ENCODE data around the gene CPED1.

The CPED1 gene

DNA sequence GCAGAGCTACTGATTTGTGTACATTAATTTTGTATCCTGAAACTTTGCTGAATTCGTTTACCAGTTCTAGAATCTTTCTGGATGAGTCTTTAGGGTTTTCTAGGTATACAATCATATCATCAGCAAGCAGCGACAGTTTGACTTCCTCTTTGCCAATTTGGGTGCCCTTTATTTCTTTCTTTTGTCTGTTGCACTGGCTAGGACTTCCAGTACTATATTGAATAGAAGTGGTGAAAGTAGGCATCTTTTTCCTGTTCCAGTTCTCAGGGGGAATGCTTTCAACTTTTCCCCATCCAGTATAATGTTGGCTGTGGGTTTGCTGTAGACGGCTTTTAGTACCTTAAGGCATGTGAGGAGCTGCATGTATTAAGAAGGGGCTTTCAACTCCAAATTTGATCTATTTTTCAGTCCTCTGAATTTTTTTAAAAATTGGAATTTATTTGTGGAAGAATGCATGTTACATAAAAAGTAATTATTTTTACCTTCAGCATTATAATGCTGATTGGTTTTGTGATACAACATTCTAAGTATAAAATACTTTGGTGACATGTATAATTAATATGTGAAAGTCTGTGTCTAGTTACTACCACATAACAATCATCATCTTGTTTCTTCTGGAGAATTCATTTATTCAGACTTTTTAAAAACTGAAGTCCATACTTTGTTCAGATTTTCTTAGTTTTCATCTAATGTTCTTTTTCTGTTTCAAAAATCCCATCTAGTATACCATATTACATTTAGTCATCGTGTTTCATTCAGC lies 49.6 kb downstream of the CPED1 start:
- no peaks in the 10 kb centered on the region for H3K9me3 ChIP-seq (ENCODE audit: control insufficient read depth, low read length)
- no peak overlapping the region for H3K4me3 ChIP-seq (ENCODE audit: low read depth, low read length)
- no peak overlapping the region for H3K27ac ChIP-seq
- TF ChIP-seq, protein P1, sequence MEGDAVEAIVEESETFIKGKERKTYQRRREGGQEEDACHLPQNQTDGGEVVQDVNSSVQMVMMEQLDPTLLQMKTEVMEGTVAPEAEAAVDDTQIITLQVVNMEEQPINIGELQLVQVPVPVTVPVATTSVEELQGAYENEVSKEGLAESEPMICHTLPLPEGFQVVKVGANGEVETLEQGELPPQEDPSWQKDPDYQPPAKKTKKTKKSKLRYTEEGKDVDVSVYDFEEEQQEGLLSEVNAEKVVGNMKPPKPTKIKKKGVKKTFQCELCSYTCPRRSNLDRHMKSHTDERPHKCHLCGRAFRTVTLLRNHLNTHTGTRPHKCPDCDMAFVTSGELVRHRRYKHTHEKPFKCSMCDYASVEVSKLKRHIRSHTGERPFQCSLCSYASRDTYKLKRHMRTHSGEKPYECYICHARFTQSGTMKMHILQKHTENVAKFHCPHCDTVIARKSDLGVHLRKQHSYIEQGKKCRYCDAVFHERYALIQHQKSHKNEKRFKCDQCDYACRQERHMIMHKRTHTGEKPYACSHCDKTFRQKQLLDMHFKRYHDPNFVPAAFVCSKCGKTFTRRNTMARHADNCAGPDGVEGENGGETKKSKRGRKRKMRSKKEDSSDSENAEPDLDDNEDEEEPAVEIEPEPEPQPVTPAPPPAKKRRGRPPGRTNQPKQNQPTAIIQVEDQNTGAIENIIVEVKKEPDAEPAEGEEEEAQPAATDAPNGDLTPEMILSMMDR (IDR thresholded peaks at IDR 0.05) = no peak
- H2AFZ ChIP-seq = no peak overlapping the region
- peaks cover 4% of the 10 kb centered on the region for H3K4me1 ChIP-seq
- H3K4me2 ChIP-seq (ENCODE audit: low read length) = no peak overlapping the region
- H3K9ac ChIP-seq = no peak overlapping the region
- no peaks in the 10 kb centered on the region for H3K79me2 ChIP-seq
- no peaks in the 10 kb centered on the region for H3K36me3 ChIP-seq (ENCODE audit: control insufficient read depth, insufficient read depth, low read length)
- H3K27me3 ChIP-seq (ENCODE audit: control insufficient read depth, insufficient read depth, low read length) = no peaks in the 10 kb centered on the region

DNA sequence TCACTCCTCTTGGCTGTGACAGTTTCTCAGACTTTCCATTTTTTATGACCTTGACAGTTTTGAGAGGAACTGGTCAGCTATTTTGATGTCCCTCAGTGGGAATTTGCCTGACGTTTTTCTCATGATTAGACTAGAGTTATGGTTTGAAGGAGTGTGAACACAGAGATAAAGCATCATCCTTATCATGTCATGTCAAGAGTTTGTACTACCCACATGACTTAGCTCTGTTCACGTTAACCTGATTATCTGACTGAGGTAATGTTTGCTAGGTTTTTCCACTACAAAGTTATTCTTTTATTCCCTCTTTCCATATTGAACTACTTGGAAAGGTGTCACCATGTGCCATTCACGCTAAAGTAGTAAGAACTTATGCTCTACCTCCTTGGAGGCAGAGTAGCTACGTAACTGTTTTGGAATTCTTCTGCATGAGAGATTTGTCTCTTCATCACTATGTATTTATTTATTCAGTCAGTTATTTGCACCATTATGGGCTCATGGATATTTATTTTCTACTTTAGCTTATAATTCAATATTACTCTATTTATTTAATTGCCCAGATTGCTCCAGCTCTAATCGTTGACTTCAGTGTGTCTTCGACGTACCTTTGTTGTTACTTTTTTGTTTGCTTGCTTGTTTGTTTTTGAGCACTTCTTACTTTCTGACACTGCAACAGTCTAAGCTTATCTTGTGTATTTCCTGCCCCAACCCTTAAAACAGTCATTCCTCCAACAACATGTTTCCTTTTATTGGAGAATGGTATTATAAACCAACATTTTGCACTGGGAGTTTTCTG lies 50.4 kb downstream of the CPED1 start:
- no peak overlapping the region for H3K4me3 ChIP-seq (ENCODE audit: low read depth, low read length)
- H3K4me1 ChIP-seq = peaks cover 4% of the 10 kb centered on the region
- no peak overlapping the region for H3K9ac ChIP-seq
- no peaks in the 10 kb centered on the region for H3K9me3 ChIP-seq (ENCODE audit: control insufficient read depth, low read length)
- no peak overlapping the region for H2AFZ ChIP-seq
- TF ChIP-seq, protein P1 (IDR thresholded peaks at IDR 0.05) = no peak
- H3K36me3 ChIP-seq (ENCODE audit: control insufficient read depth, insufficient read depth, low read length) = no peaks in the 10 kb centered on the region
- no peaks in the 10 kb centered on the region for H3K79me2 ChIP-seq
- no peaks in the 10 kb centered on the region for H3K27me3 ChIP-seq (ENCODE audit: control insufficient read depth, insufficient read depth, low read length)
- no peak overlapping the region for H3K27ac ChIP-seq
- H3K4me2 ChIP-seq (ENCODE audit: low read length) = no peak overlapping the region

DNA sequence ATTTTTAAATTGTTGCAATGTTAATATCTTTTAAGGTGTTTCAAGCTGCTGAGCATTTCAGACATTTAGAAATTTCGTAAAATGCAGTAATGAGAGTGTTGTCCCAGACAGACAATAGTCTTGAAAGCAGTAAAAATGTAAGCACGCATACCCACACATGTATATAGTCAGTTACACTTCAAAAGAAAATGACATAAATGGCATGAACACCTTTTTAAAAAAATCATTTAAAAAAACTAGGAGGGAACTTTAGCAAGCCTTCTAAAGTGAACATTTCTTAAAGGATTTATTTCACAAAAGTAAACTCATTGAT lies 51.0 kb downstream of the CPED1 start:
- H3K79me2 ChIP-seq = no peaks in the 10 kb centered on the region
- H2AFZ ChIP-seq = no peak overlapping the region
- peaks cover 4% of the 10 kb centered on the region for H3K4me1 ChIP-seq
- H3K4me2 ChIP-seq (ENCODE audit: low read length) = no peak overlapping the region
- no peak overlapping the region for H3K27ac ChIP-seq
- H3K27me3 ChIP-seq (ENCODE audit: control insufficient read depth, insufficient read depth, low read length) = no peaks in the 10 kb centered on the region
- H3K36me3 ChIP-seq (ENCODE audit: control insufficient read depth, insufficient read depth, low read length) = no peaks in the 10 kb centered on the region
- no peak overlapping the region for H3K4me3 ChIP-seq (ENCODE audit: low read depth, low read length)
- H3K9ac ChIP-seq = no peak overlapping the region
- H3K9me3 ChIP-seq (ENCODE audit: control insufficient read depth, low read length) = no peaks in the 10 kb centered on the region
- TF ChIP-seq, protein P1 (IDR thresholded peaks at IDR 0.05) = no peak

DNA sequence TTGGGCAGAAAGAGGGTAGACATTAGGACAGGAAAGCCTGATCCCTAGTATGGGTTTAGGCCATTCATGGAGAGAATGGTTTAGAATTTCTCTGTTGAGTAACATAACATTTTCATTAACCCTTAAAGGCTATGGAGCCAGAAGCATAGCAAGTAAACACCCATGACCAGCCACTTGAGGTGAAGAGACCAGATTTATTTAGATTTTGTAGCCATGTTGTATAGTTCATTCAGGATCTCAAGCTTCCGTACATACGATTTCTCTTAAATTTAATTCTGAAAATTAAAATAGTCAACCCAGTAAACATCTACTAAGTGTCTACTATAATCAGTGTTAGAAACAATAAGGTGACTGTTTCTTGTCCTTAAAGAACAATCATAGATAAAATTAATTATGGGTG lies 51.5 kb downstream of the CPED1 start:
- Histone ChIP-seq H3K9ac (no peak overlapping the region), H3K27ac (no peak overlapping the region), H3K36me3 (ENCODE audit: control insufficient read depth, insufficient read depth, low read length) (no peaks in the 10 kb centered on the region), H3K4me2 (ENCODE audit: low read length) (no peak overlapping the region), H2AFZ (no peak overlapping the region), H3K4me3 (ENCODE audit: low read depth, low read length) (no peak overlapping the region), H3K4me1 (peaks cover 4% of the 10 kb centered on the region), H3K27me3 (ENCODE audit: control insufficient read depth, insufficient read depth, low read length) (no peaks in the 10 kb centered on the region), H3K9me3 (ENCODE audit: control insufficient read depth, low read length) (no peaks in the 10 kb centered on the region), H3K79me2 (no peaks in the 10 kb centered on the region)
- TF ChIP-seq, protein P1 (IDR thresholded peaks at IDR 0.05) = no peak
